GM12878 (cell line): Measurements from ENCODE around the gene CFHR5. TPM values are rescaled to one million over a fixed set of nuclear protein-coding genes. Genes with fewer than 3 reads are reported as not detected.

Source experiments
- ATAC-seq: fragments of 200-7000 bp; cut with Tn5 transposase; 3 replicates; pipeline ENCODE4 v1.9.1; 2020; ENCODE audit warnings: mild to moderate bottlenecking, moderate library complexity
- BruUV-seq: library from RNA; stranded (reverse); fragments of 400-500 nt; replicated peaks from 2 replicates; lab custom pipeline; 2021; lab: Mats Ljungman, UMichigan
- CTCF ChIA-PET: fragments of 300-600 bp; sonication (Branson Sonifier 250); formaldehyde crosslinking; extraction: SDS; loops from one replicate; lab custom pipeline; 2021; ENCODE audit warnings: inconsistent platforms; lab: Yijun Ruan, JAX
- POLR2A ChIA-PET: fragments of 350-600 bp; formaldehyde crosslinking; extraction: SDS; loops from one replicate; lab custom pipeline; 2021; ENCODE audit warnings: inconsistent platforms; lab: Charles Lee
- RAD21 ChIA-PET: fragments of 300-600 bp; sonication (Branson Sonifier 250); formaldehyde crosslinking; loops from one replicate; lab custom pipeline; 2023; ENCODE audit warnings: antibody characterized with exemption; ENCODE audit not compliant: unreplicated experiment; lab: Charles Lee
- SMC1A ChIA-PET: fragments of 300-600 bp; sonication (Branson Sonifier 250); formaldehyde crosslinking; loops from one replicate; lab custom pipeline; 2023; ENCODE audit not compliant: unreplicated experiment, uncharacterized antibody; lab: Charles Lee
- DNase-seq: peaks from one replicate; pipeline ENCODE4 v3.0.0-alpha.2; 2011; ENCODE audit warnings: low read depth, low spot score
- FAIRE-seq: peaks from 3 replicates; lab custom pipeline; 2011; peaks lifted over from hg19 to GRCh38; lab: Jason Lieb, UNC
- H2AFZ ChIP-seq: 2 replicates; pipeline ENCODE4 v1.6.0; 2011; ENCODE audit warnings: low read depth, low read length, control low read depth; ENCODE audit not compliant: control insufficient read depth
- H3K27ac ChIP-seq: 2 replicates; pipeline ENCODE4 v1.5.1; 2011; ENCODE audit warnings: control low read depth; ENCODE audit not compliant: control insufficient read depth, insufficient read depth
- H3K27me3 ChIP-seq, 2 experiments: replicated peaks in 1 of 2; 2 replicates each; pipeline versions ENCODE4 v1.6.0 to v1.6.1; 2011; ENCODE audit warnings: low read length in 1 of 2; ENCODE audit not compliant: control insufficient read depth in 2 of 2, insufficient read depth in 2 of 2
- H3K36me3 ChIP-seq, 2 experiments: 2 replicates each; pipeline ENCODE4 v1.5.1; 2011; ENCODE audit warnings: low read length in 1 of 2; ENCODE audit not compliant: control insufficient read depth in 2 of 2, insufficient read depth in 2 of 2
- H3K4me1 ChIP-seq: 2 replicates; pipeline ENCODE4 v1.6.1; 2011; ENCODE audit warnings: mild to moderate bottlenecking, low read length, moderate library complexity, mixed read lengths; ENCODE audit not compliant: control insufficient read depth, insufficient read depth
- H3K4me2 ChIP-seq: 2 replicates; pipeline ENCODE4 v1.6.0; 2011; ENCODE audit warnings: control low read depth; ENCODE audit not compliant: control insufficient read depth, insufficient read depth
- H3K4me3 ChIP-seq: fragments of 200-600 bp; sonication (generic); 2 replicates; pipeline ENCODE4 v1.5.1; 2016
- H3K79me2 ChIP-seq: 2 replicates; pipeline ENCODE4 v1.6.0; 2011; ENCODE audit warnings: low read length; ENCODE audit not compliant: control insufficient read depth, insufficient read depth
- H3K9ac ChIP-seq: 2 replicates; pipeline ENCODE4 v1.8.0; 2011; ENCODE audit warnings: low read length, control low read depth, mixed read lengths; ENCODE audit not compliant: control insufficient read depth, insufficient read depth
- H3K9me3 ChIP-seq: replicated peaks from 3 replicates; pipeline ENCODE4 v1.5.1; 2011; ENCODE audit warnings: mild to moderate bottlenecking, low read length; ENCODE audit not compliant: control insufficient read depth, insufficient read depth
- H4K20me1 ChIP-seq: 2 replicates; pipeline ENCODE4 v1.6.0; 2011; ENCODE audit not compliant: control insufficient read depth, insufficient read depth
- BCLAF1 ChIP-seq: fragments of 450-650 bp; IDR thresholded peaks from 2 replicates; pipeline ENCODE4 v1.6.1; 2017; ENCODE audit warnings: antibody characterized with exemption, mild to moderate bottlenecking, moderate library complexity
- IKZF2 ChIP-seq, 2 experiments: fragments of 450-650 bp; IDR thresholded peaks; 2 replicates each; pipeline ENCODE4 v1.6.1; 2017; ENCODE audit warnings: mild to moderate bottlenecking in 2 of 2, moderate library complexity in 2 of 2
- JUNB ChIP-seq: IDR thresholded peaks from 2 replicates; pipeline ENCODE4 v1.6.1; 2016; ENCODE audit warnings: antibody characterized with exemption, mild to moderate bottlenecking
- POU2F2 ChIP-seq: IDR thresholded peaks from 3 replicates; pipeline ENCODE4 v1.6.1; 2011; ENCODE audit warnings: low read depth, mild to moderate bottlenecking, low read length, borderline replicate concordance
- RCOR1 ChIP-seq: conservative IDR thresholded peaks from 2 replicates; pipeline ENCODE4 v1.6.1; 2012; ENCODE audit warnings: low read depth, low read length, improper control_type of control experiment
- SMAD1 ChIP-seq: fragments of 450-650 bp; IDR thresholded peaks from 2 replicates; pipeline ENCODE4 v1.6.1; 2018; ENCODE audit warnings: mild to moderate bottlenecking, low read depth; ENCODE audit not compliant: partially characterized antibody
- SPI1 ChIP-seq: IDR thresholded peaks from 2 replicates; pipeline ENCODE4 v1.6.1; 2011; ENCODE audit warnings: low read depth, mild to moderate bottlenecking, low read length, moderate library complexity, borderline replicate concordance; ENCODE audit not compliant: insufficient read depth
- SREBF2 ChIP-seq: IDR thresholded peaks from 2 replicates; pipeline ENCODE4 v1.6.1; 2012; ENCODE audit warnings: mild to moderate bottlenecking, low read length
- WRNIP1 ChIP-seq: IDR thresholded peaks from 2 replicates; pipeline ENCODE4 v1.6.1; 2011; ENCODE audit warnings: low read depth, low read length, improper control_type of control experiment, borderline replicate concordance
- ZNF622 ChIP-seq: fragments of 450-650 bp; IDR thresholded peaks from 2 replicates; pipeline ENCODE4 v1.6.1; 2017; ENCODE audit warnings: mild to moderate bottlenecking, inconsistent platforms
- WGBS: methylation state at CpG from one replicate; pipeline ENCODE4 v1.1.6; 2016; ENCODE audit warnings: low lambda C conversion rate; ENCODE audit not compliant: insufficient replicate concordance, insufficient coverage; ENCODE audit errors: missing lambda C conversion rate; 5-methylcytosine and 5-hydroxymethylcytosine counted together
- in situ Hi-C: fragments of 300-500 bp; cut with MboI; formaldehyde crosslinking; loops from 9 replicates; pipeline ENCODE4 v1.14.3; 2018; ENCODE audit warnings: mixed read lengths
- intact Hi-C: fragments of 100-400 bp; cut with micrococcal nuclease; formaldehyde crosslinking; loops from one replicate; pipeline ENCODE4 v1.14.2; 2022; ENCODE audit not compliant: unreplicated experiment
- polyA plus RNA-seq, 11 experiments: library from polyadenylated mRNA; depleted of rRNA in 4 of 11; unstranded in 6 of 11; stranded (reverse) in 5 of 11; fragments of >200 nt; fragmentation: Nextera tagmentation in 4 of 11; fragmentation: Illumina TruSeq in 1 of 11; extraction: Ambion mirVana in 4 of 11; extraction: Trizol in 1 of 11; gene quantifications; 1 replicate in 1 of 11; 2 replicates in 10 of 11; pipeline versions ENCODE4 v1.2.1 to v1.2.3, GENCODE V29; 2011 to 2016; ENCODE audit warnings: inconsistent platforms in 2 of 11, missing spikeins in 2 of 11, low read depth in 1 of 11
- total RNA-seq, 4 experiments: library from RNA; depleted of rRNA in 3 of 4; stranded (reverse); fragments of >200 nt in 3 of 4; fragmentation: Illumina TruSeq in 1 of 4; extraction: Trizol in 1 of 4; gene quantifications; 2 replicates each; pipeline versions ENCODE4 v1.2.1 to v1.2.3, GENCODE V29; 2013 to 2021
- TF ChIP-seq, protein P1 (sequence below): fragments of 450-650 bp; IDR thresholded peaks from 2 replicates; pipeline ENCODE4 v1.6.1; 2017; ENCODE audit warnings: mild to moderate bottlenecking, moderate library complexity

CFHR5 gene
- total and polyA plus RNA-seq, 10 of the 15 experiments (the other 5 are each of a cell fraction or from before 2014, with no cell fraction given) = not detected

DNA sequence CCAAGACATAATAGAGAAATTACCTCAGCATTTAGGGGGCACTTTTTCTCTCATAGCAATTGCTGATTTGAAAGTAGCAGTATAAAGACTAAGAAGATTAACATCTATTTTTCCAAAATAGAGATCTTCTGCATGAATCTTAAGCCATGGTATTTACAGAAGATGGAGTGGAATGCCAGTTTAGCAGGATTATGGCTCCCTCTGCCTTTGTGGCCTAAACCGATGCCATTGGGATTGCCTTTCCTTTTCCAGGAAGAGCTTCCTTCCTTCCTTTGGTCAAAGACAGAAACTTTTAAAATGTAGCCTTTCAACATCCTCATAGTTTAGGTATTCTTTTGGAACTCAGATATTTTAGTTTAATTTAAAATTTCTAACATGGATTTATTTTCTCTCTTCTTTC is 39.4 kb downstream of the CFHR5 start:
- DNase-seq = no peak
- Histone ChIP-seq H2AFZ (no peak overlapping the region), H3K9ac (no peak overlapping the region), H3K27me3 (no peaks in the 10 kb centered on the region), H3K4me2 (no peak overlapping the region), H3K36me3 (no peaks in the 10 kb centered on the region), H3K4me1 (no peaks in the 10 kb centered on the region), H4K20me1 (no peaks in the 10 kb centered on the region), H3K9me3 (no peaks in the 10 kb centered on the region)
- ChIA-PET POLR2A (no interaction called here), SMC1A (no interaction called here), CTCF (no interaction called here)
- in situ Hi-C loops (no loop called here), intact Hi-C loops (no loop called here)
- 9% methylated on average over 1 of the region's 1 CpG for WGBS
- no peak for ATAC-seq
- TF ChIP-seq SPI1 = no peak
- no peak for TF ChIP-seq RCOR1
- TF ChIP-seq BCLAF1 = no peak
- no peak for TF ChIP-seq POU2F2
- TF ChIP-seq WRNIP1 = no peak
- TF ChIP-seq IKZF2 (IDR thresholded peaks at IDR 0.05) = no peak
- no peak for TF ChIP-seq SREBF2
- no peak for TF ChIP-seq ZNF622
- no peak for TF ChIP-seq SMAD1
- TF ChIP-seq, protein P1, sequence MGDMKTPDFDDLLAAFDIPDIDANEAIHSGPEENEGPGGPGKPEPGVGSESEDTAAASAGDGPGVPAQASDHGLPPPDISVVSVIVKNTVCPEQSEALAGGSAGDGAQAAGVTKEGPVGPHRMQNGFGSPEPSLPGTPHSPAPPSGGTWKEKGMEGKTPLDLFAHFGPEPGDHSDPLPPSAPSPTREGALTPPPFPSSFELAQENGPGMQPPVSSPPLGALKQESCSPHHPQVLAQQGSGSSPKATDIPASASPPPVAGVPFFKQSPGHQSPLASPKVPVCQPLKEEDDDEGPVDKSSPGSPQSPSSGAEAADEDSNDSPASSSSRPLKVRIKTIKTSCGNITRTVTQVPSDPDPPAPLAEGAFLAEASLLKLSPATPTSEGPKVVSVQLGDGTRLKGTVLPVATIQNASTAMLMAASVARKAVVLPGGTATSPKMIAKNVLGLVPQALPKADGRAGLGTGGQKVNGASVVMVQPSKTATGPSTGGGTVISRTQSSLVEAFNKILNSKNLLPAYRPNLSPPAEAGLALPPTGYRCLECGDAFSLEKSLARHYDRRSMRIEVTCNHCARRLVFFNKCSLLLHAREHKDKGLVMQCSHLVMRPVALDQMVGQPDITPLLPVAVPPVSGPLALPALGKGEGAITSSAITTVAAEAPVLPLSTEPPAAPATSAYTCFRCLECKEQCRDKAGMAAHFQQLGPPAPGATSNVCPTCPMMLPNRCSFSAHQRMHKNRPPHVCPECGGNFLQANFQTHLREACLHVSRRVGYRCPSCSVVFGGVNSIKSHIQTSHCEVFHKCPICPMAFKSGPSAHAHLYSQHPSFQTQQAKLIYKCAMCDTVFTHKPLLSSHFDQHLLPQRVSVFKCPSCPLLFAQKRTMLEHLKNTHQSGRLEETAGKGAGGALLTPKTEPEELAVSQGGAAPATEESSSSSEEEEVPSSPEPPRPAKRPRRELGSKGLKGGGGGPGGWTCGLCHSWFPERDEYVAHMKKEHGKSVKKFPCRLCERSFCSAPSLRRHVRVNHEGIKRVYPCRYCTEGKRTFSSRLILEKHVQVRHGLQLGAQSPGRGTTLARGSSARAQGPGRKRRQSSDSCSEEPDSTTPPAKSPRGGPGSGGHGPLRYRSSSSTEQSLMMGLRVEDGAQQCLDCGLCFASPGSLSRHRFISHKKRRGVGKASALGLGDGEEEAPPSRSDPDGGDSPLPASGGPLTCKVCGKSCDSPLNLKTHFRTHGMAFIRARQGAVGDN = no peak
- TF ChIP-seq JUNB = no peak
- TF ChIP-seq, all 136 proteins: peak for 0
- no TSS peak for BruUV-seq
- Histone ChIP-seq H3K4me3 (no peak overlapping the region), H3K27ac (no peak overlapping the region), H3K79me2 (no peaks in the 10 kb centered on the region)
- FAIRE-seq = no peak
- RAD21 ChIA-PET = no interaction called here
